HAP-1 (cell line): ENCODE results near the gene IL17B.
"Not testable (repeated sequence)": the region's sequence is repeated elsewhere in the genome, so short reads cannot be mapped to it uniquely, and the experiment has no call there.

Experiments used
- DNase-seq, 2 experiments: peaks; one replicate each; pipeline ENCODE4 v3.0.0-alpha.2; 2016 to 2020; ENCODE audit warnings: low spot score in 2 of 2
- H3K27me3 ChIP-seq: fragments of 250-450 bp; sonication (Bioruptor Pico); 2 replicates; pipeline ENCODE4 v1.5.1; 2020; ENCODE audit warnings: low read depth, mild to moderate bottlenecking, moderate library complexity
- H3K36me3 ChIP-seq: fragments of 250-450 bp; sonication (Bioruptor Pico); replicated peaks from 2 replicates; pipeline ENCODE4 v1.5.1; 2020; ENCODE audit warnings: mild to moderate bottlenecking
- H3K4me1 ChIP-seq: fragments of 250-450 bp; sonication (Bioruptor Pico); 2 replicates; pipeline ENCODE4 v1.5.1; 2020; ENCODE audit warnings: mild to moderate bottlenecking
- H3K4me3 ChIP-seq: fragments of 250-450 bp; sonication (Bioruptor Pico); 2 replicates; pipeline ENCODE4 v1.5.1; 2020; ENCODE audit warnings: mild to moderate bottlenecking, moderate library complexity
- H3K9me3 ChIP-seq: fragments of 250-450 bp; sonication (Bioruptor Pico); 2 replicates; pipeline ENCODE4 v1.5.1; 2020; ENCODE audit warnings: mild to moderate bottlenecking, moderate library complexity
- in situ Hi-C: fragments of 300-500 bp; cut with MboI; formaldehyde crosslinking; loops from 3 replicates; pipeline ENCODE4 v1.14.3; 2020; ENCODE audit warnings: low sequenced_read_pairs, inconsistent platforms, mixed read lengths

The IL17B gene

GRCh38 chr5:149399775-149400174 lies 20.7 kb upstream of the IL17B start:
- in situ Hi-C loops, result no loop called here
- H3K27me3 ChIP-seq, result no peaks in the 10 kb centered on the region
- H3K4me1 ChIP-seq, result no peaks in the 10 kb centered on the region
- DNase-seq, result no peak
- no peak overlapping the region for H3K4me3 ChIP-seq
- H3K9me3 ChIP-seq, result no peaks in the 10 kb centered on the region
- H3K36me3 ChIP-seq, result no peaks in the 10 kb centered on the region

GRCh38 chr5:149398747-149399266 lies 19.7 kb upstream of the IL17B start:
- H3K4me1 ChIP-seq, in situ Hi-C loops, DNase-seq, H3K4me3 ChIP-seq, H3K9me3 ChIP-seq, H3K27me3 ChIP-seq, H3K36me3 ChIP-seq: not testable (repeated sequence)

- no peaks in the 10 kb centered on the region for H3K4me1 ChIP-seq
- no peaks in the 10 kb centered on the region for H3K36me3 ChIP-seq
- in situ Hi-C loops, result no loop called here
- no peaks in the 10 kb centered on the region for H3K9me3 ChIP-seq
- no peak overlapping the region for H3K4me3 ChIP-seq
- no peaks in the 10 kb centered on the region for H3K27me3 ChIP-seq
- no peak for DNase-seq
Observed at GRCh38 chr5:149397530-149397929, 18.4 kb upstream of the IL17B start.

GRCh38 chr5:149394996-149395395 lies 15.9 kb upstream of the IL17B start:
- H3K4me1 ChIP-seq, H3K9me3 ChIP-seq, H3K36me3 ChIP-seq, H3K4me3 ChIP-seq, DNase-seq, H3K27me3 ChIP-seq, in situ Hi-C loops: not testable (repeated sequence)

DNA sequence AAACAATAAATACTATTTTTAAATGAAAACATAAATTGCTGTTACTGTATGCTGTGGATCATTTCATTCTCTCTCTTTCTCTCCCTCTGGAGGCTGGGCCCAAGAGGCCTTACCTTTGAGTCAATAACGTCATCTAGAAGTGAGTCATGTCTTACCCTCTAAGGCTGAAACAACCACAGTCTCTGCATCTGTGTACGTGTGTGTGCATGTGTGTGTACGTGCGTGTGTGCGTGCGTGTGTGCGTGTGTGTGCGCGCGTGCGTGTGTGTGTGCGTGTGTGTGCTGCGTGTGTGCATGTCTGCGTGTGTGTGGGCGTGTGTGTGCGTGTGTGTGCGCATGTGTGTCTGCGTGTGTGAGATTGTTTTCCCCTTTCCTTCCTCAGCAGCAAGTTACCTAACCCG lies 13.6 kb upstream of the IL17B start:
- Histone ChIP-seq H3K36me3 (no peaks in the 10 kb centered on the region), H3K4me3 (no peak overlapping the region), H3K27me3 (no peaks in the 10 kb centered on the region), H3K9me3 (no peaks in the 10 kb centered on the region), H3K4me1 (no peaks in the 10 kb centered on the region)
- no peak for DNase-seq
- in situ Hi-C loops, result no loop called here

DNA sequence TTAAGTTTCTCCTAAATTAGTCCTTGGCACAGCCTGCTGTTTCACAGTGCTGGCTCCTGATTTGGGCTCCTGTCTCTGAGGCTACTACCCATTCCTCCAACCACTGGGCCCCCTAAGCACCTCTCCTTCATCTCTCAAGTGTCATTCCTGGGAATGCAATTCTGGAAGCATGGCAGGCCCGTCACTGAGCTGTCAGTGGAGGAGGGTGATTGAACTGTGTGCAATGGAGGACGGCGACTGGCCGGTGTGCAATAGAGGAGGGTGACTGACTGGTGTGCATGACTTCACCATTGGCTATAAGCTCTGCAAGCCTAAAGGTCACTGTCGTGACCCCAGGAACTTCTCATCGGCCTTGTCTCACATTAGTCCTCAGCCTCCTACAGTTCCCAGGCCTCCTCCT lies 12.4 kb upstream of the IL17B start:
- no peaks in the 10 kb centered on the region for H3K4me1 ChIP-seq
- H3K4me3 ChIP-seq, result no peak overlapping the region
- H3K36me3 ChIP-seq, result no peaks in the 10 kb centered on the region
- DNase-seq, result no peak
- no peaks in the 10 kb centered on the region for H3K9me3 ChIP-seq
- in situ Hi-C loops, result no loop called here
- no peaks in the 10 kb centered on the region for H3K27me3 ChIP-seq

GRCh38 chr5:149391076-149391475 lies 12.0 kb upstream of the IL17B start:
- DNase-seq, H3K4me3 ChIP-seq, H3K4me1 ChIP-seq, H3K9me3 ChIP-seq, in situ Hi-C loops, H3K36me3 ChIP-seq, H3K27me3 ChIP-seq: not testable (repeated sequence)

- H3K27me3 ChIP-seq, result no peaks in the 10 kb centered on the region
- no peak overlapping the region for H3K4me3 ChIP-seq
- in situ Hi-C loops, result no loop called here
- DNase-seq, result no peak
- H3K9me3 ChIP-seq, result no peaks in the 10 kb centered on the region
- H3K4me1 ChIP-seq, result no peaks in the 10 kb centered on the region
- H3K36me3 ChIP-seq, result no peaks in the 10 kb centered on the region
Observed at GRCh38 chr5:149389552-149390495, 10.7 kb upstream of the IL17B start.

DNA sequence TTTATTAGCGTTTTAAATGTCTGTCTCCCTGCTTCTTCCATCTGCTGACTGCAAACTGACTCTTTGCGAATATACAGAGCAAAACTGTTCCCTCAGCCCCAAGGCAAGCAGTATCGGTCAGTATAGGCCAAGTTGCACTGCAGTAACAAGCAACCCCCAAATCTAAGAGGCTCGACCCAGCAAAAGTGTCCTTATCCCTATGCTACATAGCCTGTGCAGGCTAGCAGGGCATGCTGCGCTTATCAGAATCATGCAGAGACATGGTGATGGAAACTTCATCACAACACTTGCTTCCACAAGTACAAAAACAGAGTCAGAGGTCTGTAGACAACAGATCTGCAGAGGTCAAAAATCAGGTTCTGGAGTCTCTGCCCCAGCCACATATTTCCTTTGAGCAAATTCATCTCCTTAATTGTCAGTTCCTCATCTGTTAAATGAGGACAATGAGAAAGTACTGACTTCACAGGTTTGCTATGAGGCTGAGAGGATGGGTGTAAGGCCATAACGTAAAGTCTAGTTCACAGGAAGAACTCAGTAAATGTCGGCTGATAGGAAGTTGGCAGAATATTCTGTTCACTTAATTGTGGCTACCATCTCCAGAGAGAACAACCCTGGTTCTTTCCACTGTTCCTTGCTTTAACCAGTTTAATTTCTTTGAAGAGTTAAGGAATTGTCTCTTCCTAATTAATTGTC lies 9.6 kb upstream of the IL17B start:
- H3K4me1 ChIP-seq, result no peaks in the 10 kb centered on the region
- H3K4me3 ChIP-seq, result no peak overlapping the region
- H3K27me3 ChIP-seq, result no peaks in the 10 kb centered on the region
- H3K9me3 ChIP-seq, result no peaks in the 10 kb centered on the region
- H3K36me3 ChIP-seq, result no peaks in the 10 kb centered on the region
- DNase-seq, result no peak
- in situ Hi-C loops, result no loop called here

- DNase-seq, result no peak
- H3K4me3 ChIP-seq, result no peak overlapping the region
- H3K9me3 ChIP-seq, result no peaks in the 10 kb centered on the region
- in situ Hi-C loops, result no loop called here
- H3K27me3 ChIP-seq, result no peaks in the 10 kb centered on the region
- no peaks in the 10 kb centered on the region for H3K36me3 ChIP-seq
- no peaks in the 10 kb centered on the region for H3K4me1 ChIP-seq
Observed at GRCh38 chr5:149387982-149388381, 8.9 kb upstream of the IL17B start.

DNA sequence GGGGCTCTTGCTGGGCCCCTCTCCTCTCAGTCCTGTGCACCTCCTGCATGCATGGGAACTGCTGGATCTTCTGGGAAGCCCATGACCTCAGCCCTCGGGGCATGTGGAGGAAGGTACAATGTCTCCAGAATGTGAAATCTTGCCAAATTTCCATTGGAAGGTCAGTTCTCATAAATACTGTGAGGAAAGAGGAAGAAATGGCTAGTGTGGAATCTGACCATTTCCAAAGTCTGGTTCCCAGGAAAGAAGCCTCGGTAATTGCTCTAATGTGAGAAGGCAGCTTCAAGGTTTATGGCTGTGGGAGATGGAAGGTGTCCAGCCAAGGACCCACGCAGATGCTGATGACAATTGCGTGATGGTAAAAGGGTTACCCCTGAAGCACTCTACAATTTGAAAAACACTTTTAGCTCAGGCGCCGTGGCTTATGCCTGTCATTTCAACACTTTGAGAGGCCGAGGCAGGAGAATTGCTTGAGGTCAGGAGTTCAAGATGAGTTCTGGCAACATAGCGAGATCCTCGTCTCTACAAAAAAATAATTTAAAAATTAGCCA lies 8.1 kb upstream of the IL17B start:
- in situ Hi-C loops, result no loop called here
- H3K4me1 ChIP-seq, result no peaks in the 10 kb centered on the region
- no peaks in the 10 kb centered on the region for H3K36me3 ChIP-seq
- H3K4me3 ChIP-seq, result no peak overlapping the region
- no peaks in the 10 kb centered on the region for H3K27me3 ChIP-seq
- DNase-seq, result no peak
- H3K9me3 ChIP-seq, result no peaks in the 10 kb centered on the region

- no peaks in the 10 kb centered on the region for H3K36me3 ChIP-seq
- no peak overlapping the region for H3K4me3 ChIP-seq
- no peaks in the 10 kb centered on the region for H3K4me1 ChIP-seq
- no peaks in the 10 kb centered on the region for H3K9me3 ChIP-seq
- in situ Hi-C loops, result no loop called here
- no peak for DNase-seq
- H3K27me3 ChIP-seq, result no peaks in the 10 kb centered on the region
Observed at GRCh38 chr5:149386166-149386565, 7.1 kb upstream of the IL17B start.

DNA sequence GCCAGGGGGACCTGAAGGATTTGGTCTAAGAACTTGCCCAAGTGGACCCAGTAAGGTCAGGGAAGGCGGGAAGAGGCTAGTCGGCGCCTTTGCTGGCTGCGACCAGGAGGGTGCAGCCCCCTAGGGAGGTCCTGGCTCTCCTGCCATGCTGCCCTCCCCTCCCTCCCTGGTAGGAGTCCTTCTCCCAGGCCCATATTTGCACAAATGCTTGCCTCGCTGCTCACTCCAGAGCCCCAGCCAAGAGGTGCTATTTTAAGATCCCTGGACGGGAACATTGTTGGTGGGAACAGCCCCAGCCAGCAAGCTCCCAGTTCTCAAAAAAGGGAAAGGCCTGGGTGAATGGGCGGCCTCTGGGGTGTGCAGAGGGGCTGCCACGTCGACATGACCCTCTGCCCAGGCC lies 4.3 kb upstream of the IL17B start:
- no peaks in the 10 kb centered on the region for H3K36me3 ChIP-seq
- H3K27me3 ChIP-seq, result no peaks in the 10 kb centered on the region
- no peaks in the 10 kb centered on the region for H3K9me3 ChIP-seq
- no peak overlapping the region for H3K4me3 ChIP-seq
- in situ Hi-C loops, result no loop called here
- no peaks in the 10 kb centered on the region for H3K4me1 ChIP-seq
- DNase-seq, result no peak
